Kidney epithelial cell (primary cell): ENCODE results near the gene PFDN6. TPM values are rescaled to one million over a fixed set of nuclear protein-coding genes. Genes with fewer than 3 reads are reported as not detected.

Experiments used
- DNase-seq: peaks from one replicate; pipeline ENCODE4 v3.0.0-alpha.2; 2010; ENCODE audit warnings: low read depth
- H3K27me3 ChIP-seq: 2 replicates; pipeline ENCODE4 v1.6.0; 2011; ENCODE audit warnings: low read length; ENCODE audit not compliant: control insufficient read depth, insufficient read depth
- H3K36me3 ChIP-seq: 2 replicates; pipeline ENCODE4 v1.5.1; 2011; ENCODE audit warnings: low read length; ENCODE audit not compliant: control insufficient read depth, insufficient read depth
- H3K4me3 ChIP-seq: 2 replicates; pipeline ENCODE4 v1.5.1; 2011; ENCODE audit warnings: low read depth, mild to moderate bottlenecking, control low read depth, low read length
- CTCF ChIP-seq: IDR thresholded peaks from 2 replicates; pipeline ENCODE4 v1.5.1; 2011; ENCODE audit warnings: mild to moderate bottlenecking, moderate library complexity, low read length, control low read depth, inconsistent platforms; ENCODE audit not compliant: insufficient read depth, poor library complexity, severe bottlenecking
- total RNA-seq: library from RNA; depleted of rRNA; stranded (reverse); fragments of >200 nt; gene quantifications from 2 replicates; pipeline ENCODE4 v1.2.3, GENCODE V29; 2015

Gene PFDN6
- total RNA-seq, 1 donor from 2014 or later = 51.4 TPM

- no peak for TF ChIP-seq CTCF
- Histone ChIP-seq H3K36me3 (no peaks in the 10 kb centered on the region), H3K4me3 (no peak overlapping the region), H3K27me3 (no peaks in the 10 kb centered on the region)
- DNase-seq = no peak
Measured at GRCh38 chr6:33304216-33304615, 14.8 kb downstream of the PFDN6 start.

GRCh38 chr6:33305052-33305451 is 15.7 kb downstream of the PFDN6 start:
- Histone ChIP-seq H3K27me3 (no peaks in the 10 kb centered on the region), H3K4me3 (no peak overlapping the region), H3K36me3 (no peaks in the 10 kb centered on the region)
- no peak for DNase-seq
- no peak for TF ChIP-seq CTCF

- no peak for TF ChIP-seq CTCF
- Histone ChIP-seq H3K27me3 (no peaks in the 10 kb centered on the region), H3K36me3 (no peaks in the 10 kb centered on the region), H3K4me3 (no peak overlapping the region)
- no peak for DNase-seq
Measured at GRCh38 chr6:33306356-33306755, 17.0 kb downstream of the PFDN6 start.

- no peak for DNase-seq
Measured at GRCh38 chr6:33312361-33313104, 23.1 kb downstream of the PFDN6 start.

GRCh38 chr6:33313105-33313708 is 23.8 kb downstream of the PFDN6 start:
- peak overlapping the region; percentile 97 for H3K4me3 ChIP-seq
- no peaks in the 10 kb centered on the region for H3K27me3 ChIP-seq
- no peak for TF ChIP-seq CTCF
- no peak for DNase-seq
- H3K36me3 ChIP-seq = no peaks in the 10 kb centered on the region

More at GRCh38 chr6:33312361-33313104, 23.1 kb downstream of the PFDN6 start:
- no peaks in the 10 kb centered on the region for H3K27me3 ChIP-seq
- no peak for TF ChIP-seq CTCF
- H3K36me3 ChIP-seq = no peaks in the 10 kb centered on the region
- H3K4me3 ChIP-seq = peak overlapping the region; percentile 97
